Duodenal mucosa (tissue), 2 donors: Measurements from ENCODE around the gene CFAP251.
"Not testable (repeated sequence)": the region's sequence is repeated elsewhere in the genome, so short reads cannot be mapped to it uniquely, and the experiment has no call there.

Experiments used
- H3K27ac ChIP-seq: one replicate; pipeline ENCODE4 v1.7.0; 2013; ENCODE audit warnings: low read depth, low read length
- H3K27me3 ChIP-seq, 2 donors: one replicate each; pipeline ENCODE4 v1.7.0; 2013; ENCODE audit warnings: low read length in 2 of 2, control low read depth in 1 of 2; ENCODE audit not compliant: insufficient read depth in 2 of 2, control insufficient read depth in 1 of 2
- H3K36me3 ChIP-seq, 2 donors: one replicate each; pipeline ENCODE4 v1.7.0; 2013; ENCODE audit warnings: low read length in 2 of 2, control low read depth in 1 of 2; ENCODE audit not compliant: insufficient read depth in 2 of 2, control insufficient read depth in 1 of 2
- H3K4me1 ChIP-seq, 2 donors: one replicate each; pipeline ENCODE4 v1.7.0; 2013; ENCODE audit warnings: low read length in 2 of 2, control low read depth in 1 of 2; ENCODE audit not compliant: insufficient read depth in 2 of 2, control insufficient read depth in 1 of 2
- H3K4me3 ChIP-seq, 2 donors: one replicate each; pipeline ENCODE4 v1.7.0; 2013; ENCODE audit warnings: low read length in 2 of 2, low read depth in 1 of 2
- H3K9ac ChIP-seq, 2 donors: one replicate each; pipeline ENCODE4 v1.7.0; 2013; ENCODE audit warnings: low read length in 2 of 2, low read depth in 1 of 2
- H3K9me3 ChIP-seq, 2 donors: one replicate each; pipeline ENCODE4 v1.7.0; 2013; ENCODE audit warnings: low read length in 2 of 2, control low read depth in 1 of 2; ENCODE audit not compliant: control insufficient read depth in 1 of 2

The CFAP251 gene

GRCh38 chr12:121926874-121927706 is 8.7 kb downstream of the CFAP251 start:
- Histone ChIP-seq H3K9ac (no peak overlapping the region), H3K27me3 (no peaks in the 10 kb centered on the region), H3K9me3 (no peaks in the 10 kb centered on the region), H3K4me3 (no peak overlapping the region), H3K27ac (no peak overlapping the region), H3K4me1 (no peaks in the 10 kb centered on the region), H3K36me3 (no peaks in the 10 kb centered on the region)

DNA sequence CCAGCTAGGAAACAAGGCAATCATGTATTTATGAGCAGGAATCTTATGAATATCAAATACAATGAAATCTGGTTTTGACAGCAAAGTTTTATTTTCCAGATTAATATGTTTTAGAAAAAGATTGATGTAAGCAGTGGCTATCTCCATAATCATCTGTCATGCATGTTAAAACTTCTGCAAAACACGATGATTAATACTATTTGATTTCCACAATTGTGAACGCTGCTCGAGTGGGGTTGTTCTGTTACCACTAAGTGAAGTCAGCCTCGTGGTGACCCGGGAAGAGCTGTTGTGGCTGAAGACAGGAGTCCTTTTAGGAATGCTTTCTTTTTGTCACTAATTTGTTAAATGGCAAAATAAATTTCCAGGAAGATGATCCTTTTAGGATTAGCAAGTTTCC is 9.4 kb downstream of the CFAP251 start:
- H3K4me1 ChIP-seq: no peaks in the 10 kb centered on the region
- no peaks in the 10 kb centered on the region for H3K27me3 ChIP-seq
- H3K36me3 ChIP-seq: no peaks in the 10 kb centered on the region
- no peaks in the 10 kb centered on the region for H3K9me3 ChIP-seq
- no peak overlapping the region for H3K27ac ChIP-seq
- H3K4me3 ChIP-seq: no peak overlapping the region
- H3K9ac ChIP-seq: no peak overlapping the region

DNA sequence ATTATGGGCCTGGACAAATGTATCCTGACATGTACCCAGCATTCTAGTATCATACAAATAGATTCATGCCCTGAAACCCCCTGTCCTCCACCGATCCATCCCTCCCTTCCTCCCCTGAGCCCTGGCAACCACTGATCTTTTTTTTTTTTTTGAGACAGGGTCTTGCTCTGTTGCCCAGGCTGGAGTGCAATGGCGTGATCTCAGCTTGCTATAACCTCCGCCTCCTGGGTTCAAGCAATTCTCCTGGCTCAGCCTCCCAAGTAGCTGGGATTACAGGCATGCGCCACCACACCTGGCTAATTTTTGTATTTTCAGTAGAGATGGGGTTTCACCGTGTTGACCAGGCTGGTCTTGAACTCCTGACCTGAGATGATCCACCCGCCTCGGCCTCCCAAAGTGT is 11.2 kb downstream of the CFAP251 start:
- H3K9me3 ChIP-seq, H3K36me3 ChIP-seq, H3K4me1 ChIP-seq, H3K27ac ChIP-seq, H3K27me3 ChIP-seq, H3K4me3 ChIP-seq, H3K9ac ChIP-seq: not testable (repeated sequence)

GRCh38 chr12:121930862-121931261 is 12.5 kb downstream of the CFAP251 start:
- Histone ChIP-seq H3K27ac (no peak overlapping the region), H3K4me1 (no peaks in the 10 kb centered on the region)

DNA sequence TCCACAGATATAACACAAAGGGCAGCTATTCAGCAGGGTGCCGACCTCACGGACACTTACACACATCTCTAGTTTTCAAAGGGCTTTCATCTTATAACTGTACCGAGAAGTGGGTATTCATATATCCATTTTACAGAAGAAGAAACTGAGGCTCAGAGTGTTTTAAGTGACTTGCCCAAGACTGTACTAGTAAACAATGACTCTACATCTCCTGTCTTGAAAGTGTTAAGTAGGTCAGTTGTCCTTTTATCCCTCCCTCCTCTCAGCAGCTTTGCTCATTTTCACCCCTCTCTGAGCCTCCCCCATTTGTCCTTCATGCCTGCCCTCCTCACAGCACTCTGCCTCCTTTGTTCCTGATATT is 13.8 kb downstream of the CFAP251 start:
- H3K4me3 ChIP-seq: no peak overlapping the region
- H3K9ac ChIP-seq: no peak overlapping the region
- no peak overlapping the region for H3K27ac ChIP-seq
- H3K27me3 ChIP-seq: no peaks in the 10 kb centered on the region
- no peaks in the 10 kb centered on the region for H3K4me1 ChIP-seq
- no peaks in the 10 kb centered on the region for H3K9me3 ChIP-seq
- no peaks in the 10 kb centered on the region for H3K36me3 ChIP-seq

More at GRCh38 chr12:121930862-121931261, 12.5 kb downstream of the CFAP251 start:
- Histone ChIP-seq H3K9me3 (no peaks in the 10 kb centered on the region), H3K9ac (no peak overlapping the region), H3K4me3 (no peak overlapping the region), H3K36me3 (no peaks in the 10 kb centered on the region), H3K27me3 (no peaks in the 10 kb centered on the region)

DNA sequence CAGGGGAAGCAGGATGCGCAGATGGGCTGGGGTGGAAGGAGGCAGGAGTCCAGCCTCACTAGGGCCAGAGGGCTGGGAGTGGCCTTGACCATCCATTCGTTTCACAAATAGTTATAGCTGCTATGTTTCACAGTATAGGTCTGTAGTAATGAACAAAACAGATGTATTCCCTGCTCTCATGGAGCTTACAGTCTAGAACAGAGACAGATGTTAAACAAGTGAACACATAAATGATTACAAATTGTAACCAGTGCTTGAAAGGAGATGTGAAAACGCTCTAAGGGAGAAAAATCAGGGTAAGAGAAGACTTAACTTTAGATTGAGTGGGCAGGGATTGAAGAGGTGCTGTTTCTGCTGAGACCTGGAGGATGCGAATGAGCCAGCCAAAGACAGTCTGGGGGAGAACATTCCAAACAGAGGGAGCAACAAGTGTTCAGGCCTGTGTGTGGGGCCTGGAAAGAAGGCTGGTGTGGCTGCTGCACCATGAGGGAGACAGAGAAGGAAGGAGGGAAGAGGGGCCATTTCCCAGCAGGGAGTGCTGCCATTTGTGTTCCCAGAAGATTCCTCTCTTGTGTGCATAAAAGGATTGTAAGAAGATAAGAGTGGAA is 14.6 kb downstream of the CFAP251 start:
- no peaks in the 10 kb centered on the region for H3K9me3 ChIP-seq
- H3K4me3 ChIP-seq: no peak overlapping the region
- H3K27me3 ChIP-seq: no peaks in the 10 kb centered on the region
- no peak overlapping the region for H3K27ac ChIP-seq
- H3K4me1 ChIP-seq: no peaks in the 10 kb centered on the region
- no peaks in the 10 kb centered on the region for H3K36me3 ChIP-seq
- no peak overlapping the region for H3K9ac ChIP-seq

GRCh38 chr12:121933522-121934308 is 15.3 kb downstream of the CFAP251 start:
- Histone ChIP-seq H3K27me3 (no peaks in the 10 kb centered on the region), H3K4me1 (no peaks in the 10 kb centered on the region), H3K4me3 (no peak overlapping the region), H3K9ac (no peak overlapping the region), H3K36me3 (no peaks in the 10 kb centered on the region), H3K9me3 (no peaks in the 10 kb centered on the region), H3K27ac (no peak overlapping the region)

GRCh38 chr12:121934309-121934664 is 15.9 kb downstream of the CFAP251 start:
- Histone ChIP-seq H3K4me3 (no peak overlapping the region), H3K36me3 (no peaks in the 10 kb centered on the region), H3K4me1 (no peaks in the 10 kb centered on the region), H3K27me3 (no peaks in the 10 kb centered on the region), H3K9me3 (no peaks in the 10 kb centered on the region), H3K27ac (no peak overlapping the region), H3K9ac (no peak overlapping the region)

GRCh38 chr12:121937654-121938053 is 19.3 kb downstream of the CFAP251 start:
- Histone ChIP-seq H3K27ac (no peak overlapping the region), H3K27me3 (no peaks in the 10 kb centered on the region), H3K36me3 (no peaks in the 10 kb centered on the region), H3K9ac (no peak overlapping the region), H3K4me3 (no peak overlapping the region), H3K9me3 (no peaks in the 10 kb centered on the region), H3K4me1 (no peaks in the 10 kb centered on the region)

DNA sequence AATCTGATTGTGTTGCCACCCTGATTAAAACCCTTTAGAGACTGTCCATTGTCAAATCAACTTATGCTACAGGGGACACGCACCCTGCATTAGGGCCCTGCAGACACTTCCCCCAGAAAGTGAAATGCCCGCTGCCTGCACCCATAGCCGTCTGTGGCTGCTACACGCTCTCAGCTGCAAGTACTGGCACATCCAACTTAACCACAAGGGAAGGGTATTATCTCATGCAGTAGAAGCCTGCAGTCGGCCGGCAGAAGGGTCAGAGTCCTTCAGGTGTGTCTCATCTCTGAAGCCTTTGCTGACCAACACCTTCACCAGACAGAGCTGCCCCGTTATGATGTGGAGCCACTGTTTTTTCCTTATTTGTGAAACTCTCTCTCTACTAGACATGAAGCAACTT is 20.8 kb downstream of the CFAP251 start:
- H3K9me3 ChIP-seq: no peaks in the 10 kb centered on the region
- no peak overlapping the region for H3K27ac ChIP-seq
- no peaks in the 10 kb centered on the region for H3K4me1 ChIP-seq
- no peaks in the 10 kb centered on the region for H3K27me3 ChIP-seq
- no peak overlapping the region for H3K9ac ChIP-seq
- no peak overlapping the region for H3K4me3 ChIP-seq
- no peaks in the 10 kb centered on the region for H3K36me3 ChIP-seq
